Panc1 (cell line): Measurements from ENCODE around the gene JPT2.
"Not testable (repeated sequence)": the region's sequence is repeated elsewhere in the genome, so short reads cannot be mapped to it uniquely, and the experiment has no call there.

ENCODE experiments used
- POLR2AphosphoS5 ChIP-seq: IDR thresholded peaks from 2 replicates; pipeline ENCODE4 v1.6.1; 2012; ENCODE audit warnings: mild to moderate bottlenecking, low read depth, low read length, moderate library complexity
- TCF7L2 ChIP-seq: IDR thresholded peaks from 2 replicates; pipeline ENCODE4 v1.6.1; 2011; ENCODE audit warnings: mild to moderate bottlenecking, low read depth, low read length, inconsistent platforms
- TF ChIP-seq, protein P1 (sequence below): fragments of 450-650 bp; IDR thresholded peaks from 2 replicates; pipeline ENCODE4 v1.5.1; 2017; ENCODE audit warnings: mild to moderate bottlenecking
- TF ChIP-seq, protein P2 (sequence below), 2 experiments: IDR thresholded peaks; 2 replicates each; pipeline ENCODE4 v1.6.1; 2011 to 2012; ENCODE audit warnings: low read depth in 2 of 2, control low read depth in 1 of 2, low read length in 1 of 2, mild to moderate bottlenecking in 1 of 2, moderate library complexity in 1 of 2; ENCODE audit not compliant: insufficient read depth in 1 of 2

DNA sequence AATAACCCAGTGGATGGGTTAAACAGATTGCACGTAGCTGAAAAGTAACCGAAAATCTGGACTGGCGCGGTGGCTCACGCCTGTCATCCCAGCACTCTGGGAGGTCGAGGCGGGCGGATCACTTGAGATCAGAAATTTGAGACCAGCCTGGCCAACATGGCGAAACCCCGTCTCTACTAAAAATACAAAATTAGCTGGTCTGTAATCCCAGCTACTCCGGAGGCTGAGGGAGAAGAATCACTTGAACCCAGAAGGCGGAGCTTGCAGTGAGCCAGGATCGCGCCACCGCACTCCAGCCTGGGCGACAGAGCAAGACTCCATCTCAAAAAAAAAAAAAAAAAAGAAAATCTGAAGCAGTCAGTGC, 27.2 kb downstream of the JPT2 start:
- TF ChIP-seq, protein P1, sequence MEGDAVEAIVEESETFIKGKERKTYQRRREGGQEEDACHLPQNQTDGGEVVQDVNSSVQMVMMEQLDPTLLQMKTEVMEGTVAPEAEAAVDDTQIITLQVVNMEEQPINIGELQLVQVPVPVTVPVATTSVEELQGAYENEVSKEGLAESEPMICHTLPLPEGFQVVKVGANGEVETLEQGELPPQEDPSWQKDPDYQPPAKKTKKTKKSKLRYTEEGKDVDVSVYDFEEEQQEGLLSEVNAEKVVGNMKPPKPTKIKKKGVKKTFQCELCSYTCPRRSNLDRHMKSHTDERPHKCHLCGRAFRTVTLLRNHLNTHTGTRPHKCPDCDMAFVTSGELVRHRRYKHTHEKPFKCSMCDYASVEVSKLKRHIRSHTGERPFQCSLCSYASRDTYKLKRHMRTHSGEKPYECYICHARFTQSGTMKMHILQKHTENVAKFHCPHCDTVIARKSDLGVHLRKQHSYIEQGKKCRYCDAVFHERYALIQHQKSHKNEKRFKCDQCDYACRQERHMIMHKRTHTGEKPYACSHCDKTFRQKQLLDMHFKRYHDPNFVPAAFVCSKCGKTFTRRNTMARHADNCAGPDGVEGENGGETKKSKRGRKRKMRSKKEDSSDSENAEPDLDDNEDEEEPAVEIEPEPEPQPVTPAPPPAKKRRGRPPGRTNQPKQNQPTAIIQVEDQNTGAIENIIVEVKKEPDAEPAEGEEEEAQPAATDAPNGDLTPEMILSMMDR = not testable (repeated sequence)
- TF ChIP-seq TCF7L2, POLR2AphosphoS5: not testable (repeated sequence)
- TF ChIP-seq, protein P2, sequence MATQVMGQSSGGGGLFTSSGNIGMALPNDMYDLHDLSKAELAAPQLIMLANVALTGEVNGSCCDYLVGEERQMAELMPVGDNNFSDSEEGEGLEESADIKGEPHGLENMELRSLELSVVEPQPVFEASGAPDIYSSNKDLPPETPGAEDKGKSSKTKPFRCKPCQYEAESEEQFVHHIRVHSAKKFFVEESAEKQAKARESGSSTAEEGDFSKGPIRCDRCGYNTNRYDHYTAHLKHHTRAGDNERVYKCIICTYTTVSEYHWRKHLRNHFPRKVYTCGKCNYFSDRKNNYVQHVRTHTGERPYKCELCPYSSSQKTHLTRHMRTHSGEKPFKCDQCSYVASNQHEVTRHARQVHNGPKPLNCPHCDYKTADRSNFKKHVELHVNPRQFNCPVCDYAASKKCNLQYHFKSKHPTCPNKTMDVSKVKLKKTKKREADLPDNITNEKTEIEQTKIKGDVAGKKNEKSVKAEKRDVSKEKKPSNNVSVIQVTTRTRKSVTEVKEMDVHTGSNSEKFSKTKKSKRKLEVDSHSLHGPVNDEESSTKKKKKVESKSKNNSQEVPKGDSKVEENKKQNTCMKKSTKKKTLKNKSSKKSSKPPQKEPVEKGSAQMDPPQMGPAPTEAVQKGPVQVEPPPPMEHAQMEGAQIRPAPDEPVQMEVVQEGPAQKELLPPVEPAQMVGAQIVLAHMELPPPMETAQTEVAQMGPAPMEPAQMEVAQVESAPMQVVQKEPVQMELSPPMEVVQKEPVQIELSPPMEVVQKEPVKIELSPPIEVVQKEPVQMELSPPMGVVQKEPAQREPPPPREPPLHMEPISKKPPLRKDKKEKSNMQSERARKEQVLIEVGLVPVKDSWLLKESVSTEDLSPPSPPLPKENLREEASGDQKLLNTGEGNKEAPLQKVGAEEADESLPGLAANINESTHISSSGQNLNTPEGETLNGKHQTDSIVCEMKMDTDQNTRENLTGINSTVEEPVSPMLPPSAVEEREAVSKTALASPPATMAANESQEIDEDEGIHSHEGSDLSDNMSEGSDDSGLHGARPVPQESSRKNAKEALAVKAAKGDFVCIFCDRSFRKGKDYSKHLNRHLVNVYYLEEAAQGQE (IDR thresholded peaks at IDR 0.05; ENCODE audit: insufficient read depth in 1 of 2, low read depth in 2 of 2, low read length in 1 of 2) = not testable (repeated sequence)
